GM19468 (cell line): ENCODE measurements around the gene FARP1.
"Not testable (repeated sequence)": the region's sequence is repeated elsewhere in the genome, so short reads cannot be mapped to it uniquely, and the experiment has no call there.

Experiments
- ATAC-seq: cut with Tn5 transposase; IDR thresholded peaks from one replicate; pipeline ENCODE4 v1.9.1; 2021; ENCODE audit warnings: mild to moderate bottlenecking, moderate library complexity, moderate number of reproducible peaks; ENCODE audit not compliant: unreplicated experiment; ENCODE audit errors: extremely low read depth

The FARP1 gene

GRCh38 chr13:98251708-98252107 is 108.8 kb downstream of the FARP1 start:
- ATAC-seq: no peak

GRCh38 chr13:98252931-98253470 is 110.1 kb downstream of the FARP1 start:
- no peak for ATAC-seq

GRCh38 chr13:98253526-98253925 is 110.6 kb downstream of the FARP1 start:
- no peak for ATAC-seq

GRCh38 chr13:98254513-98254912 is 111.6 kb downstream of the FARP1 start:
- ATAC-seq: no peak

GRCh38 chr13:98258226-98258625 is 115.3 kb downstream of the FARP1 start:
- ATAC-seq: no peak

- ATAC-seq: no peak
These were observed 117.7 kb downstream of the FARP1 start for GRCh38 chr13:98260357-98261164.

GRCh38 chr13:98261165-98261702 is 118.3 kb downstream of the FARP1 start:
- ATAC-seq: no peak

GRCh38 chr13:98262292-98262691 is 119.4 kb downstream of the FARP1 start:
- no peak for ATAC-seq

GRCh38 chr13:98263841-98264240 is 120.9 kb downstream of the FARP1 start:
- ATAC-seq: no peak

- ATAC-seq: no peak
These were observed 122.0 kb downstream of the FARP1 start for GRCh38 chr13:98264877-98265276.

GRCh38 chr13:98265692-98266551 is 123.0 kb downstream of the FARP1 start:
- ATAC-seq: no peak

GRCh38 chr13:98267080-98267912 is 124.4 kb downstream of the FARP1 start:
- ATAC-seq: no peak

- no peak for ATAC-seq
These were observed 126.5 kb downstream of the FARP1 start for GRCh38 chr13:98269386-98269785.

GRCh38 chr13:98270819-98271218 is 127.9 kb downstream of the FARP1 start:
- ATAC-seq: no peak

GRCh38 chr13:98271646-98272045 is 128.8 kb downstream of the FARP1 start:
- ATAC-seq: not testable (repeated sequence)

GRCh38 chr13:98272549-98272948 is 129.7 kb downstream of the FARP1 start:
- ATAC-seq: no peak

- ATAC-seq: no peak
These were observed 130.4 kb downstream of the FARP1 start for GRCh38 chr13:98273067-98273823.

- ATAC-seq: no peak
These were observed 131.2 kb downstream of the FARP1 start for GRCh38 chr13:98273824-98274742.
